Upper lobe of right lung (tissue), 1 donor: ENCODE measurements around the gene TRIM69. TPM values are rescaled to one million over a fixed set of nuclear protein-coding genes. Genes with fewer than 3 reads are reported as not detected.
"Not testable (repeated sequence)": the region's sequence is repeated elsewhere in the genome, so short reads cannot be mapped to it uniquely, and the experiment has no call there.

Experiments
- ATAC-seq: fragments of 200-7000 bp; cut with Tn5 transposase; one replicate; pipeline ENCODE4 v1.9.1; 2020; ENCODE audit warnings: mild to moderate bottlenecking, moderate library complexity
- DNase-seq: peaks from one replicate; pipeline ENCODE4 v3.0.0-alpha.2; 2020
- H3K27ac ChIP-seq: fragments of 200-600 bp; one replicate; pipeline ENCODE4 v1.8.0; 2022
- H3K27me3 ChIP-seq: fragments of 200-600 bp; one replicate; pipeline ENCODE4 v1.8.0; 2022; ENCODE audit warnings: mild to moderate bottlenecking
- H3K36me3 ChIP-seq: fragments of 200-600 bp; one replicate; pipeline ENCODE4 v1.8.0; 2022
- H3K4me1 ChIP-seq: fragments of 200-600 bp; one replicate; pipeline ENCODE4 v1.8.0; 2022
- H3K4me3 ChIP-seq: fragments of 200-600 bp; one replicate; pipeline ENCODE4 v1.8.0; 2022; ENCODE audit warnings: mild to moderate bottlenecking
- H3K9me3 ChIP-seq: fragments of 200-600 bp; one replicate; pipeline ENCODE4 v1.8.0; 2022
- CTCF ChIP-seq: fragments of 200-600 bp; IDR thresholded peaks from one replicate; pipeline ENCODE4 v1.8.0; 2022; ENCODE audit warnings: antibody characterized with exemption
- intact Hi-C: fragments of 100-400 bp; cut with DNase I; formaldehyde crosslinking; loops from one replicate; pipeline ENCODE4 v1.11.0; 2022
- total RNA-seq: library from RNA; stranded (reverse); fragmentation: NEBNext Ultra II Directional; extraction: Animal tissue kit (Norgen Biotek cat#: 25700); gene quantifications from one replicate; pipeline ENCODE4 v1.2.1, GENCODE V29; 2021
- donor health status: DM: no; HTN: yes; CAD: no; lungs with severe emphysema.

Gene TRIM69
- total RNA-seq, 1 donor from 2014 or later, result 25.4 TPM

- no peak overlapping the region for H3K4me3 ChIP-seq
- H3K9me3 ChIP-seq, result no peaks in the 10 kb centered on the region
- intact Hi-C loops, result no loop called here
- H3K27ac ChIP-seq, result no peak overlapping the region
- no peaks in the 10 kb centered on the region for H3K4me1 ChIP-seq
- no peaks in the 10 kb centered on the region for H3K27me3 ChIP-seq
- ATAC-seq, result no peak
- TF ChIP-seq CTCF, result no peak
- no peak for DNase-seq
- no peaks in the 10 kb centered on the region for H3K36me3 ChIP-seq
Observed at GRCh38 chr15:44763187-44763586, 26.9 kb downstream of the TRIM69 start.

DNA sequence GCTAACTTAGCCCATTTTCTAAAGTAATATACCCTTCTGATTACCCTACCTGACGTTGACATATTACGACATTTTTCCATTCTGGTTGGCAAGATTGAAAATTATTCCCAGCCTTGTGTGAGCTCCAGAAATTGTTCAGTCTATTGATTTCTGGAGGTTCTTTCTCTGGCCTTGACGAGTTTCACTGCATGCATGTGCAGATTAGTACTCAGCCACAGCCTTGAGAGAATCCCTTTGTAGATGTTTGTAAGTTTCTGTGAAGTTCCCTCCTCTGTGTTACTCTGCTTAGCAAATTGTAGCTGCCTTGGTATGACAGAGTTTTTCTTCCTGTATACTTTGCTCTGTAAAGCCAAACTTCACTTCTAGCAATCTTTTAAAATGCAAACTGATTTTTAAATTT lies 27.5 kb downstream of the TRIM69 start:
- no peak for DNase-seq
- ATAC-seq, result no peak
- no peaks in the 10 kb centered on the region for H3K36me3 ChIP-seq
- no peaks in the 10 kb centered on the region for H3K27me3 ChIP-seq
- H3K4me3 ChIP-seq, result no peak overlapping the region
- intact Hi-C loops, result no loop called here
- H3K27ac ChIP-seq, result no peak overlapping the region
- no peaks in the 10 kb centered on the region for H3K9me3 ChIP-seq
- TF ChIP-seq CTCF, result no peak
- no peaks in the 10 kb centered on the region for H3K4me1 ChIP-seq

DNA sequence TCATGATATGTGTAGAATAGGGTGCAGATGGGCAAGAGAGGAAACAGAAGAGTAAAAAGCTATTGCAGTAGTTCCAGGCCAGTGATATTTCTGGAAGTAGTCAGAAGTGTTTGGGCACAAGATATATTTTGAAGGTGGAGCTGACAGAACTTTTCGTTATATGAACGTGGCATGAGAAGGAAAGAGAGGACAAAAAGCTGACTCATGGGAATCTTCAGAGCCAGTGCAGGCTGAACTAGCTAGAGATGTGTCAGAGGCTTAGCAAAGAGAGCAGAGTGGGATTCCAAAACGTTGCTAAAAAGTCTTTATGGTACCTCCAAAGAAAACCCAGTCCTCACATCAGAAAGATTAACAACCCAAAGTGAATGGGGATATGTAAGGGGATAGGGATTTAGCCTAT lies 28.7 kb downstream of the TRIM69 start:
- Histone ChIP-seq H3K27me3 (no peaks in the 10 kb centered on the region), H3K4me3 (no peak overlapping the region), H3K4me1 (no peaks in the 10 kb centered on the region), H3K27ac (no peak overlapping the region), H3K9me3 (no peaks in the 10 kb centered on the region), H3K36me3 (no peaks in the 10 kb centered on the region)
- intact Hi-C loops, result no loop called here
- no peak for DNase-seq
- ATAC-seq, result no peak
- TF ChIP-seq CTCF, result no peak

- Histone ChIP-seq H3K4me3 (no peak overlapping the region), H3K36me3 (no peaks in the 10 kb centered on the region), H3K27ac (no peak overlapping the region), H3K4me1 (no peaks in the 10 kb centered on the region), H3K9me3 (peaks cover 4% of the 10 kb centered on the region), H3K27me3 (no peaks in the 10 kb centered on the region)
- intact Hi-C loops, result no loop called here
- DNase-seq (no peak), ATAC-seq (no peak)
- TF ChIP-seq CTCF, result no peak
Observed at GRCh38 chr15:44769521-44769920, 33.2 kb downstream of the TRIM69 start.

GRCh38 chr15:44770715-44771114 lies 34.4 kb downstream of the TRIM69 start:
- H3K9me3 ChIP-seq, DNase-seq, intact Hi-C loops, H3K4me3 ChIP-seq, H3K27ac ChIP-seq, H3K4me1 ChIP-seq, H3K27me3 ChIP-seq, H3K36me3 ChIP-seq, ATAC-seq: not testable (repeated sequence)

- Histone ChIP-seq H3K27ac (no peak overlapping the region), H3K4me1 (no peaks in the 10 kb centered on the region), H3K36me3 (no peaks in the 10 kb centered on the region), H3K27me3 (no peaks in the 10 kb centered on the region), H3K9me3 (peaks cover 4% of the 10 kb centered on the region), H3K4me3 (no peak overlapping the region)
- DNase-seq (no peak), ATAC-seq (no peak)
- intact Hi-C loops, result no loop called here
- TF ChIP-seq CTCF, result no peak
Observed at GRCh38 chr15:44775953-44776352, 39.6 kb downstream of the TRIM69 start.
